AG04449 (cell line): Measurements from ENCODE around the gene IKZF2.
A peak's percentile ranks its signal among the peaks of the same experiment; 100 is the strongest.

Experiments used
- CTCF ChIA-PET: fragments of 350-600 bp; formaldehyde crosslinking; extraction: SDS; loops from one replicate; lab custom pipeline; 2021; ENCODE audit warnings: antibody characterized with exemption; lab: Yijun Ruan, JAX
- POLR2A ChIA-PET: fragments of 400-600, 350-600 bp; formaldehyde crosslinking; extraction: SDS; loops from one replicate; lab custom pipeline; 2020; ENCODE audit warnings: antibody characterized with exemption, inconsistent platforms; lab: Yijun Ruan, JAX
- DNase-seq: peaks from one replicate; pipeline ENCODE4 v3.0.0-alpha.2; 2010; ENCODE audit warnings: low read depth, low spot score
- H3K4me3 ChIP-seq: 2 replicates; pipeline ENCODE4 v1.5.1; 2011; ENCODE audit warnings: low read depth, mild to moderate bottlenecking, control low read depth, low read length
- CTCF ChIP-seq: IDR thresholded peaks from one replicate; pipeline ENCODE4 v1.5.1; 2011; ENCODE audit warnings: mild to moderate bottlenecking, moderate library complexity, low read length, control low read depth, inconsistent platforms; ENCODE audit not compliant: insufficient read depth; ENCODE audit errors: missing control alignments

The IKZF2 gene

GRCh38 chr2:213002383-213002782, 149.0 kb downstream of the IKZF2 start:
- DNase-seq: no peak
- ChIA-PET CTCF (no interaction called here), POLR2A (no interaction called here)
- H3K4me3 ChIP-seq: no peak overlapping the region
- TF ChIP-seq CTCF: no peak

- DNase-seq: no peak
- no peak for TF ChIP-seq CTCF
- no peak overlapping the region for H3K4me3 ChIP-seq
- ChIA-PET POLR2A (no interaction called here), CTCF (no interaction called here)
These were observed 150.0 kb downstream of the IKZF2 start for GRCh38 chr2:213001297-213001910.

GRCh38 chr2:212998626-212999359, 152.6 kb downstream of the IKZF2 start:
- no peak for TF ChIP-seq CTCF

GRCh38 chr2:212997526-212998020, 153.8 kb downstream of the IKZF2 start:
- H3K4me3 ChIP-seq: no peak overlapping the region
- no peak for TF ChIP-seq CTCF
- CTCF ChIA-PET: no interaction called here
- no peak for DNase-seq
- POLR2A ChIA-PET: no interaction called here

More at GRCh38 chr2:212998626-212999359, 152.6 kb downstream of the IKZF2 start:
- ChIA-PET POLR2A (no interaction called here), CTCF (no interaction called here)
- DNase-seq: no peak
- no peak overlapping the region for H3K4me3 ChIP-seq

- CTCF ChIA-PET: no interaction called here
- no peak overlapping the region for H3K4me3 ChIP-seq
- peak; percentile 34 for DNase-seq
- POLR2A ChIA-PET: no interaction called here
- TF ChIP-seq CTCF: no peak
These were observed 155.5 kb downstream of the IKZF2 start for GRCh38 chr2:212995920-212996319.

GRCh38 chr2:212994976-212995375, 156.4 kb downstream of the IKZF2 start:
- POLR2A ChIA-PET: interaction anchor here (0.7 kb wide), 1 partner anchor 19 kb away, joined by 3 read pairs; no protein-coding TSS in a partner anchor
- no peak for TF ChIP-seq CTCF
- CTCF ChIA-PET: no interaction called here
- no peak overlapping the region for H3K4me3 ChIP-seq
- no peak for DNase-seq
